22Rv1 (cell line): ENCODE data around the gene ARHGAP10.
A peak's percentile ranks its signal among the peaks of the same experiment; 100 is the strongest.

Experiments
- H3K27ac ChIP-seq: fragments of 450-650 bp; 2 replicates; pipeline ENCODE4 v1.5.1; 2017
- ZFX ChIP-seq: fragments of 450-650 bp; IDR thresholded peaks from 2 replicates; pipeline ENCODE4 v1.6.1; 2017; ENCODE audit warnings: antibody characterized with exemption, borderline replicate concordance
- TF ChIP-seq, protein P1 (sequence below): fragments of 450-650 bp; IDR thresholded peaks from 2 replicates; pipeline ENCODE4 v1.5.1; 2017; ENCODE audit warnings: mild to moderate bottlenecking

The ARHGAP10 gene

DNA sequence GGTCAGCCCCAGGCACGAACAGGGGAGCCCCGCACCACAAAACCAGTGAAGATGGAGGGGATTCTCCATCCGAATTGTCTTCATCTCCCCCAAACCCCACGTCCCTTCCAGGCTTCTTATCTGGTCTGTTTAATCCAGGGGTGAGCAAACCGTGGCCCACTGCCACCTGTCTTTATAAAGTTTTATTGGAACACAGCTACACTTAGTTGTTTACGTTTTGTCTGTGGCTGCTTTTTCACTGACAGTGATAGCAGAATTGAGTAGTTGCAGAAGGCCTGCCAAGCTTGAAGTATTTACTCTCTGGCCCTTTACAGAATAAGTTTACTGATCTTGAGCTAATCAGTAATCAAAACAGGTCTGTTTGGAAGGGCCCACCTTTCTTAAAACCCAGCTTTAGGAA lies 324.0 kb downstream of the ARHGAP10 start:
- no peak overlapping the region for H3K27ac ChIP-seq
- TF ChIP-seq ZFX = no peak
- TF ChIP-seq, protein P1, sequence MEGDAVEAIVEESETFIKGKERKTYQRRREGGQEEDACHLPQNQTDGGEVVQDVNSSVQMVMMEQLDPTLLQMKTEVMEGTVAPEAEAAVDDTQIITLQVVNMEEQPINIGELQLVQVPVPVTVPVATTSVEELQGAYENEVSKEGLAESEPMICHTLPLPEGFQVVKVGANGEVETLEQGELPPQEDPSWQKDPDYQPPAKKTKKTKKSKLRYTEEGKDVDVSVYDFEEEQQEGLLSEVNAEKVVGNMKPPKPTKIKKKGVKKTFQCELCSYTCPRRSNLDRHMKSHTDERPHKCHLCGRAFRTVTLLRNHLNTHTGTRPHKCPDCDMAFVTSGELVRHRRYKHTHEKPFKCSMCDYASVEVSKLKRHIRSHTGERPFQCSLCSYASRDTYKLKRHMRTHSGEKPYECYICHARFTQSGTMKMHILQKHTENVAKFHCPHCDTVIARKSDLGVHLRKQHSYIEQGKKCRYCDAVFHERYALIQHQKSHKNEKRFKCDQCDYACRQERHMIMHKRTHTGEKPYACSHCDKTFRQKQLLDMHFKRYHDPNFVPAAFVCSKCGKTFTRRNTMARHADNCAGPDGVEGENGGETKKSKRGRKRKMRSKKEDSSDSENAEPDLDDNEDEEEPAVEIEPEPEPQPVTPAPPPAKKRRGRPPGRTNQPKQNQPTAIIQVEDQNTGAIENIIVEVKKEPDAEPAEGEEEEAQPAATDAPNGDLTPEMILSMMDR = no peak

DNA sequence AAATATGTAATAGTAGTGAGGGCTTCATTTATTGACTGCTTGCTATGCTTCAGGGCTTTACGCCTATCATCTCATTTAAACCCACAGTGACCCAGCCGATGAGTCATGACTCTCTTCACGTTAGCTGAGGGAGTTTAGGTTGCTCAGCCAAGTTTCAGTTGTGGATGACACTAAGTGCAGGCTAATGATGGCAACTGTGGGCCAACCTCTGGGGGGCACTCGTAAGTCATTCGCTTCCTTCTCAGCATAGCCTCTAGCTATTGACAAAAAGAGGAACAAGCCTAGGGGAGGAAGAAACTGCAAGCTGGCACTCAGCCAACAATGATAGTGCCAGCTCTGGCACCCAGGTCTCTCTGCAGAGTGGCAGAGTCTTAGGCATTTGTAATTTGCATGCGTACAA lies 325.0 kb downstream of the ARHGAP10 start:
- H3K27ac ChIP-seq = no peak overlapping the region
- TF ChIP-seq, protein P1 = peak; percentile 23
- TF ChIP-seq ZFX = no peak

DNA sequence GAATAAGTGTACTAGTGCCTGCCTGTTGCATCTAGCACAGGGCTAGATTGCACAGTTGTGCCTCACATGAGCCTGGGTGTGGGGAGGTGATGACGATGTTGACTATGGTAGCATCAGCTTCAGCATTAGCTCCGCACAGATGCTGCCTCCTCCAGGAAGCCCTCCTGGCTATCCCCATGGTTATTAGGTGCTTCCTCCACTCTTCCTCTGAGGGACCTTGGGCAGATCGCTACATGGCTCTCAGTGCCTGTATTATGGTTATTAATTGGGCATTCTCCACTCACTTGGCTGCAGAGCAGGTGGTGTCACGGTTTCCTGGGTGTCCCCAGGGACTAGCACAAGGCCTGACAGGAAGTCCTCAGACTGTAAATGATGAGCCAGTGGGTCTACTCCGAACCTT lies 325.6 kb downstream of the ARHGAP10 start:
- H3K27ac ChIP-seq = no peak overlapping the region
- TF ChIP-seq, protein P1 = no peak
- no peak for TF ChIP-seq ZFX

DNA sequence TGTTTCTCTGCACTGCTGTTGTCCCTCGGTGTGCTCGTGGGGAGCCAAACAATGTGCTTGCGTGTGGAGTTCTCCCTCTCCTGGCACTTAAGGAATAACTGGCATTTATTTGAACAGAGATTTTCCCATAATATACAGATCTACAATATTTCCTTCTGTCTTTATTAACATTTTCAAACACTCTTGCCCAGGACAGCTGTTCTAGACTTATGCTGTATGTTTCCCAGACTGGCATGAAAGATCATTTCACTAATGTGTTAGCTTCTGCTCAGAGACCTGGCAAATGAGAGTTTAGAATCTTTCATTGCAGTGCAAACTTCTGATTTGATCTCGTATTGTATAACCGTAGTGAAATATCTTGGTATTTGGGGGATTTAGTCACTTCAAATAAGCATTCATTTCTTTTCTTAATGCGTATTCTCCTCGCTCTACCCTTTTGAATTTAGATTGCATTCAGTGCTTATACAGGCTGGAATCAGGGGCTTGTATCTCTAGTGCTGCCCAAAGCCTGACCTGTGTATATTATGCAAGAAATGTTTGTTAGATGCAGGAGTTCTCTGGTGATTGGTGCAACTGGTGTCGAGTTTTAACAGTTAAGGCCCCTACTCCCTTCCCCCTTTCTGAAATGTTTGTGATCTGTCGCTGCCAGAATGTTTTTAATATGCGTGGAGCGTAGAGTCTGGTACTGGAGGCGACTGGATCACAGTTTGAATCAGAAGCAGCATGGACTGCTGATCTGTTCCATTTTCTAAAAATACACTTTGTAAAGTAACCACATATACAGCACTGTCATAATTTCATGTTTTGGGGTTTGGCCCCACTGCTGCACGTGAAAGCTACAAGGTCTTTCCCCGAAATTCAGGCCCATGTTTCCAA lies 326.3 kb downstream of the ARHGAP10 start:
- TF ChIP-seq ZFX = no peak
- TF ChIP-seq, protein P1 = no peak

DNA sequence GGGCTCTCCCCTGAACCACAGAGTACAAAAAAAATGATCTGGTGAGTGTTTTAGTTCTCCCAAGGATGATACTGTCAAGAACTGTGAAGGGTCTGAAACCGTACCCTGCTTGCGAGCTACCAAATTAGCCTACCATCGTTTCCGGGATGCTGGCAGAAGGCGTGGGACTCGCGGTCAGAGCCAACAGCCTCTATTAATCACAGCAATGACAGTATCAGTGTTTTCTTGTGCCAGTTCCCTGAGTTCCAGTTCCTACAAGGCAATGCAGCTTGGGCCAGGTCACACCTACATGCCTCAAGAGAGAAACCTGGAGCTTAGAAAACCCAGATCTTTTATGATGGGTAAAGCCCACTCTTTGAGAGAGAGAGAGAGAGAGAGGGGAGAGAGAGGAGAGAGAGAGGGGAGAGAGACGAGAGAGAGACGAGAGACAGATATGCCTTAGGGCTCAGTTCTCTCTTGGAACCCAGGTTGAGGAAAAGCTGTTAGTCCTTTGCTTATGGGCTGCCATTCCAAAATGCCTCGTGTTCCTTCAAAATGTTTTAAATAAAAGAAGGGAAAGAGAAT lies 327.8 kb downstream of the ARHGAP10 start:
- no peak overlapping the region for H3K27ac ChIP-seq
- no peak for TF ChIP-seq ZFX
- TF ChIP-seq, protein P1 = no peak

More for the DNA sequence above, 326.3 kb downstream of the ARHGAP10 start:
- no peak overlapping the region for H3K27ac ChIP-seq

DNA sequence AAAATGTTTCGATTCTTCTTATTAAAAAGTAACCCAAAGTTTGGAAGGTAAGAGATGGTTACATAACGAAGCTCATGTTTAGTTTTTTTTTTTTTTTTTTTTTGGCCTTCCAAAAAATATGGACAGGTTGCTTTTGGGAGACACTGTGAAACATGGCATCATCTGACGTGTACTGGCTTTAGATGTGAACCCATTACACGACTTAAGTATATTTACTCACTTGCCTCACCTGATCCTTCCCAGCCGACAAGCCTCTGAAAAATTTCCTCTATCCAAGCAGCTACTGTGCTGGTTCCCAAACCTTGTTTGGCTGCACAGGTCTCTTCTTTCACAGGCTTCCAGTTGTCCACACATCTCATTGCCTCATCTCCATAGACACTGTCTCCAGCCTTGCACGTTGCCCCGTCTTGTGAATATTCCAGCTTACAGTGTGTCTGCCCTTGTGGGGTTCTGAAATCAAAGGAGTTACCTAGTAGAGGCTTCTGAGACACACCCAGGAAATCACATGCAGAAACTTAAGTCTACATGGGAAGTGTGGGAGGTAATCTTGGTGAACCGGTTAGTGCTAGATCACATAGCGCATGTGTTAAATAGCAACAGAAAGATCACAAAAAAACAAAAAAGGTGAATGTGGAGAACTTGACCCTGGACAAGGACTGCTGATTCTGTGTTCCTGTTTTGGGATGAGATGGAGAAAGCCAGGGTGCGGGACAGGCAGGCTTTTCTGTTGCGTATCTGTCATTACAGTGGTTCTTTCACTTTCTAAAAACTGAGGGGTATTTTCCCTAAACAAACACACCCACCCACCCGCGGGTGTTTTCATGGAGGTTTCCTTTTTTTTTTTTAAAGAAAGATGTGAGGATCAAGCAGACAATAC lies 328.6 kb downstream of the ARHGAP10 start:
- H3K27ac ChIP-seq = no peak overlapping the region
- TF ChIP-seq, protein P1 = no peak
- no peak for TF ChIP-seq ZFX
